Activated T-helper 9 cell treated with anti-CD3 and anti-CD28 coated beads, Interleukin-2, amount 50 U/mL, for 16 hours (primary cell): Measurements from ENCODE around the gene TXNL4A.
"Not testable (repeated sequence)": the region's sequence is repeated elsewhere in the genome, so short reads cannot be mapped to it uniquely, and the experiment has no call there.

Experiments used
- DNase-seq: peaks from one replicate; pipeline ENCODE4 v3.0.0-alpha.2; 2020; ENCODE audit warnings: low read depth

The TXNL4A gene, protein sequence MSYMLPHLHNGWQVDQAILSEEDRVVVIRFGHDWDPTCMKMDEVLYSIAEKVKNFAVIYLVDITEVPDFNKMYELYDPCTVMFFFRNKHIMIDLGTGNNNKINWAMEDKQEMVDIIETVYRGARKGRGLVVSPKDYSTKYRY

DNA sequence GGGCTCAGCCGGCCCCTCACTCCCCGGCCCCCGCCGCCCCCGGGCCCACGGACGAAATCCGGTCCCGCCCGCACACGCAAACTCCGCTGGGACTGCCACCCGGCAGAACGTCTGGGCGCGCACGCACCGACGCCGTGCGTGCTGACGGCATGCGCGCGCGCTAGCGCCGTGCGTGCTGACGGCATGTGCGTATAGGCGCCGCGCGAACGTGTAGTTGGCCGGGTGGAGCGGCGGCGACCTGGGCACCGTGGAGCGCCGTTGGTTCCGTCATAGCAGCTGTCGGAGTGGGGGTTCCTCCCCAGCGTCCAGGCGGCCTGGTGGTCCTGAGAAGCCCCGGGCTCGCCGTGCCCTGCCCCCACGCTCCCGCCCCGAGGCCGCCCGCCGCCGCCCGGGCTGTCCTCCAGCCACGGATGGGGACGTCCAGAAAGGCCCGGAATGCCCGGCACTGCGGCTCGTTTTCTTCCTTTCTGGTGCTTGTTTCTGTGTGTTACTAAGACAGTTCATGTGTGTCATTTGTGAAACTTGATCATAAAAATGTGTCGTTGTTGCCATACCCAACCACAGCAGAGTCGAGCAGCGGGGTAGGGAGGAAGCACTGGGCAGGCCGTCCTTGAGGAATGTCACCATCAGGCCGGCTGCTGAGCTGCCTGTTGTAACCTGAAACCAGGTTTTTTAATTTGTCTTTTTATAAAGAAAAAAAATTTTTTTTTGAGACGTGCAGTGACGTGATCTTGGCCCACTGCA, at the start of gene TXNL4A:
TSS of gene TXNL4A (minus strand) at position 113 of the 744 bp plus-strand sequence. CDS start 171 bp downstream, outside the sequence.
- DNase-seq = peak; percentile 80

DNA sequence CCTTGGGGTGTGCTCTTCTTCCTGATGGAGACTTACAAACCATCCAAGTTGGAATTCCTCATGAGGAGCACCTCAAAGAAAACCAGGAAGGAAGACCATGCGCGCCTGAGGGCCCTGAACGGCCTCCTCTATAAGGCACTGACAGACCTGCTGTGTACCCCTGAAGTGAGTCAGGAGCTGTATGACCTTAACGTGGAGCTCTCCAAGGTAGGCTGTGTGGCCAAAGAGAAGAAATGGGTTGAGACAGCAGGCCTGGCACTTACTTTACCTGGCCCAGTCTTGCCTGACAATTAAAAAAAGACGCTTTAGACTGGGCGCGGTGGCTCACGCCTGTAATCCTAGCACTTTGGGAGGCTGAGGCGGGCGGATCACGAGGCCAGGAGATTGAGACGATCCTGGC, 48.9 kb upstream of the TXNL4A start:
- DNase-seq = no peak

DNA sequence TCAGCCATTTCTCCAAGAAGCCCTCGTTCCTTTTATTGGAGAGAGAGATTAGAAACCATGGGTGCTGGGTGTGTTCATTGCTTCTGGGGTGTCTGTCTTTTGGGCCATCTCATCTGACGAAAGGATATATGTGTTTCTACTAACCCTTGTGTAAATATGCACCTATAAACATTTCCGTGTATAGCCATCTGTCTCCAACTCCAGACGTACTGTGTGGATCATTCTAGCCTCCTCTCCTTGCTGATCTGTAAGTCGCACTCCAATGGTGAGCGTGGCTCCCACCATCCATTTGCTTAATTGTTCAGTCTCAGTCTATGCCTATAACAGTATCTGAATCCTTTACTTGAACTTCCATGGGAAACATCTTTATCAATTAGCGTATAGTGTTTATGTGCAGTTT, 47.6 kb upstream of the TXNL4A start:
- no peak for DNase-seq

DNA sequence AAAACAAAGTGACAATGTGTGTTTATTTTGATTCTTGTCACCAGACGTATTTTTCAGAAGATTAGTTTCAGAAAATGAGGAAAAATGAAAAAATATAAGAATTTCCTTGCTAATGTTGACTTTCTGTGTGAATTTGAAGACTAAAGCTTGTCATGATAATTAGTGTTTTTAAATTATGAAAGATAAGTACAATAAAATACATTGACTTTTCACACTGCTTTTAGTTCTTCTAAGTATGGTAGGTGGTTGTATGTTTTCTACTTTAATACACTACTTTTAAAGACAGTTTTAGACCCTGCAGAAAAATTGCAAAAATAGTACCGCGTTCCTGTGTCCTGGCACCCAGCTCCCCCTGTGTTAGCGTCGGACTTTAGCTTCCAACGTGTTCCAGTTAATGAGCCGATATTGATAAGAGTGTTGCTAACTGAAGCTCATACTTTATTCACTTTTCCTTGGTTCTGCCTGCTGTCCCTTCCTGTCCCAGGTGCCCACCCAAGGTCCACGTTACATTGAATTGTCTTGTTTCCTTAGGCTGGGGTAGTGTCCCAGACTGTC, 46.6 kb upstream of the TXNL4A start:
- no peak for DNase-seq

DNA sequence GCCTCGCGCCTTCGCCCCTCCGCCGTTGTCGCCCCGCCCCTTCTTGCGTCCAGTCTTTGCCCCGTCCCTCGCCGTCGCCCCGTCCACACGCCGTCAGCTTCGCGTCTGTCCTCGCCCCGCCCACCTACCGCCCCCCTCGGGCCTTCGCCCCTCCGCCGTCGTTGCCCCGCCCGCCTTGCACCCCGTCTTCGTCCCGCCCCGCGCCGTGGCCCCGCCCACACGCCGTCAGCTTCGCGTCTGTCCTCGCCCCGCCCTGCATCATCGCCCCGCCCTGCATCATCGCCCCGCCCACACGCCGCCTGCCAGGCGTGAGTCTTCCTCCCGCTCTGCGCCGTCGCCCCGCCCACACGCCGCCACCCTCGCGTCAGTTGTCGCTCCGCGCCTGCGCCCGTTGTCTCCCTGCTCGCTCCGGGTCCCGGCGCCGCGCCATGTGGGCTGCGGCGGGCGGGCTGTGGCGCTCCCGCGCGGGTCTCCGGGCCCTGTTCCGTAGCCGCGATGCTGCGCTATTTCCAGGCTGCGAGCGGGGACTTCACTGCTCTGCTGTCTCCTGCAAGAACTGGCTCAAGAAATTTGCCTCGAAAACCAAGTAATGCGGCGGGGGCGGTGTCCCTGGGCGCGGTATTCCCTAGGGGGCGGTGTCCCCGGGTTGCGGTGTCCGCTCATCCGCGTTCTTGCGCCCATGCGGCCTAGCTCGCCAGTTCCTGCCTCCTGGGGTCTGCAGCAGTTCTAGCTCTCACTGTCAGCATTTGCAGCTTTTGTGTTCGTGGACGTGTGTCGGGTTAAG, 45.9 kb upstream of the TXNL4A start, which contains the start of gene RBFA:
TSS of gene RBFA (plus strand) at position 367 of the 784 bp plus-strand sequence. CDS start at position 429, 62 bp downstream.
- peak; percentile 100 for DNase-seq

DNA sequence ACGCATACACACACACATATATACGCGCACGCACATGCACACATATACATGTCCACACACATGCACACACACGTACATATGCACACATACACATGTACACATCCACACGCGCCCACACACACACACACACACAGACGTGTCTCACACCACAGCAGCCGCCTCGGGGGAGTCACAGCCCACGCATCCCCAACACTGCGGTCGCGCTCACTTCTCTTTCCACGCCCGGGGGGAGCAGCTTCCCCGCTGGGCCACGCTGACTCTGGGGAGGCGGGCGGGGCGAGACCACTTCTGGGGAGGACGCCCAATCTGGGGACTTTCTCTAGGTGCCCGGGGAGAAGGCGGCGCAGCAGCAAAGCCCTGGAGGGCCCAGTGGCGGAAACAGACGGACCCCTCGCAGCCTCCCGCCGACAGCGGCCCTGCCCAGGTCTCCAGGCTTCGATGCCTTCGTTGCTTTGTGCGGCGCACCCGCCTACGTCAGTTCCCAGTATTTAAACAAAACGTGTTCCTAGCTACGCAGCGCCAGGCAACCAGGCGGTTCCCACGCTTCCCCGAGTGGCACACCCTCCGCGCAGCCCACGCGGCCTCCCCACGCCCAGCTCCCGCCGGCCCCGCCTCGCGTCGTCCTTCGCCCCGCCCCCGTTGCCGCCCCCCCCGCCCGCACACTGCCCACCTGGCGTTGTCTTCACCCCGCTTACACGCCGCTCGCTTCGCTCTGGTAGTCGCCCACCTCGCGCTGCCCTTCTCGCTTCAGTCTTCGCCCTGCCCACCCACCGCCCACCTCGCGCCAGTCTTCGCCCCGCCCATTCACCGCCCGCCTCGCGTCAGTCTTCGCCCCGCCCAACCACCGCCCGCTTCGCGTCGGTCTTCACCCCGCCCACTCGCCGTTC, 45.1 kb upstream of the TXNL4A start:
- DNase-seq = peak; percentile 66

DNA sequence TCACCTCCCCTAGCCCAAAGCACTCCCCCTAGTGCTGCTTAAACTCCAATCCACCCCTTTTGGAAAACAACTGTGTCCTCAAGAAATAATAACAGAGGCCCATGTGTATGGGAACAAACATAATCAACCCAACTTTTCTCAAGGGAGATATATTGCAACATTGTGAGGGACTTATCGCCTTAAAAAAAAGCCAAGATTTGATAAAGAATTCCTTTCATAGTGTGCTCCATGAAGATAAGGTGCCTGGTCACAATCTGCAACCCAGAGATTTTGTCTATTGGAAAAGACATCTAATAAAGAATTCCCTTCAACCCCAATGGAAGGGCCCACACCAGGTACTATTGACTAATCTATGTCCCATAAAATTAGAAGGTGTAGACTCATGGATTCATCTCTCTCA, 41.3 kb upstream of the TXNL4A start:
- no peak for DNase-seq

DNA sequence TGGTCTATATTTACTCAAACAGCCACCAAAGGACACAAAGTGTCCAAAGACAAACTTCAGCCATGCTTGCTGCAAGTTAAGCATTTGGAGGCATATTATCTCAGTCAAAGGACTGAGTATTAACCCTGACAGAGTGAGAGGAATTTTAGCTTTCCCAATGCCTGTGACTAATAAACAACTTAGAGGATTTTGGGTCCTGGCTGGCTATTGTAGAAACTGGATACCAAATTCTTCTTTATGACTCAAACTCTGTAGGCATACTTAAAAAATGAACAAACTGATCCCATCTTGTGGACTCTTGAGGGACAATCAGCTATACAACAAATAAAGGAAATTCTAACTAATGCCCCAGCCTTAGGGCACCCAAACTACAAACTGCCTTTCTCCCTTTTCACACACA, 39.4 kb upstream of the TXNL4A start:
- not testable (repeated sequence) for DNase-seq

DNA sequence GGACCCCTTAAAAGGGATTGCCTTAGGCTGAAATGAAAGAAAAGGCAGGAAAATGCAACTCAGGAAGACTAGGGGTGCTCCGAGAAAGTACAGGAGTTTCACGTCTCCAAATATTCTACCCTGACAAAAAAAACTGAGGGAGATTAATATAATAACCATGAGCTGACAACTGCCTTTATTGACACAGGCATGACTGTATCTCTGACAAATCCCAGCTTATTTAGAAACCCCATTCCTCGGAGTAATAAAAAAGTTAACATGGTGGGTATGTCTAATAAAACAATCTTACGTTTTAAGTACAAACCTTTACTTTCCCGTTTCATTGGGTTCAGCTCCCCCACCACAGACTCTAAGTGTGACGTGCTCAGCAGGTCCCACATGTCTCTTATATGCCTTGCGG, 38.0 kb upstream of the TXNL4A start:
- DNase-seq = no peak

DNA sequence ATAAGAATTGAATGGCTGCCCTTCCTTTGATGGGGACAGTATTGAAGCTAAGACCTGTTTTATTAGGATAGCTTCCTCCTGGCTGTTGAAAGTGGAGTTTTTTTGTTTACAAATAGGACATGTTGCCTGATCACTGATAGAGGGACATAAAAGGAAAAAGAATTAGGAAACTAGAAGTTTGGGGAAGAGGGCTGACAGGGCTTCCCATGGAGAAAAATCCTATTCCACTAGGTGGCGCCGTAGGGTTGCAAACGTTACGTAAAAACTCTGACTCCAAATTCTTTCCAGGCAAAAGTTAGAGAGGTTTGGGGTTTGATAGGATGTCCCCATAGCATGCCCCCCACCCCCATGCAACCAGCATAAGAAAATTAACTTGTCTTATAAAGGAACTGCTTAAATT, 34.8 kb upstream of the TXNL4A start:
- no peak for DNase-seq

DNA sequence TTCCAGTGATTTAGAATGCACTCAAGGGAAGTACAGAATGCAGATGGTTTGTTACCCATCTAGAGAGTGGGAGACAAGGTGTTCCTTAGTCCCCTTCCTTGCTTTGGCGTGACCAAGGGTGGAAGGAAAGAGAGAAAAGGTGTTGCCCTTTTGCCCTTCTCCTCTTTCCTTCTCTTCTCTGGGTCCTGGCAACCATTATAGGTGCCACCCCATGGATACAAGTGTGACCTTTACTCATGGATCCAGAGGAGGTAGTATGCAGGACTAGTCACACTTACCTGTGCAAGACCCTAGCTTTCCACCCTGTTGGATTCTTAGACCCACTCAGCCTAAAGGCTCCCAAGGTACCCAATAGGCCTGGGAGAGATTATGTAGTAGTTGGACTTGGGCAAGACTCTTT, 34.2 kb upstream of the TXNL4A start:
- no peak for DNase-seq

DNA sequence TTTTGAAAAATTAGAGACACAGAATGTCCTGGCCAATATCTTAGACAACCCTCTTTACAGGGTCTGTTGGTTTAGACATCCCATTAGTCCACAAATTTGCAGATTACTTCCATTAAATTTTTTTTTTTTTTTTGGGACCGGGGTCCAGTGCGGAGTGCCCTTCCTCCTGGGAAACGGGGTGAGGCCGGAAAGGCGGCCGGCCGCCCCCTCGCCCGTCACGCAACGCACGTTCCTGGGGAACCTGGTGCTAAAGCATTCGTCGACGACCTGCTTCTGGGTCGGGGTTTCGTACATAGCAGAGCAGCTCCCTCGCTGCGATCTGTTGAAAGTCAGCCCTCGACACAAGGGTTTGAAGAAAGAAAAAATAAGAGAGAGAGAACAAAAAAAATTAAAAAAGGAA, 24.4 kb upstream of the TXNL4A start:
- DNase-seq = no peak

DNA sequence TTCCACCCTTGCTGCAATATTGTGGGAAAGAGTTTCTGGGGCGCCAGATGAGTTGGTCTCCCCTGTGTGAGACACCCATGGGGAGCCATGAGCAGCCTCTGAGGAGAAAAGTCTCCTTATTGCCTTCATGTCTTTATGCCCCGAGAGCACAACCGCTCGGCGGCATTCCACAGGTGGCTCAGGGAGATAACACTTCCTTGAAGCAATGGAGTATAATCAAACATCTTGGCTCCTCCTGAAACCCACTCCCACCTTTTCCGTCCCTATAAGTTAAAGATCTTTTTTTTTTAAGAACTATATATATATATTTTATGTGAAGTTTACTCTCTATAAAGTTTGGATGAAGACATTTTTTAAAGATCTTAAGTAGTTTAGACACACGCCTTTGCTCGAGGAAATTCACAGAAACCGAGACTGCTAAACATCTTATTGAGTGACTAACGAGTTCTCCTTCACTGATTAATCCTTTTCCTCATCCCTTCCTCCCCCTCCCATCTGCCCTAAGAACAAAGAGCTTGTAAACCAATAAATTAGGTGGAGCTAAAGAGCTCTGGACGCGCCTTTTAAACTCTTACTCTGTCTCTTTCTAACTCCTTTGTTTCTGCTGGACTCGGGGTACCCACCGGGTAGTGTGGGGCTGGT, 23.3 kb upstream of the TXNL4A start:
- DNase-seq = not testable (repeated sequence)

DNA sequence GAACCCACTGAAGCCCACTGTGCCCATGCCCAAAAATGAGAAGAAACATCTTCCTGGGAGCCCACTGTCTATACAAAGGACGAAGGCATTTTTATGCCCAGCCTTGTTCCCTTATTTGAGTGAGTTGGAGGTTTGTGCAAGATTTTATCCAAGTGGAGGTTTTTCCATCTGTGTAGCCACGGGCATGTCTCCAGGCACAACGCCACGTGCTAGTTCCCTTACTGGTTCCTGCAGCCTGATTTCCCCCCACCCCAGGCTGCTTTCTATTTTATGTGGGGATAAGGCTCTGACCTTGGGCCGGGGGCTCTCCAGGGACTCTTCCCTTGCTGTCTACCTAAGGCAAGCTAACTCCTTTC, 22.2 kb upstream of the TXNL4A start:
- DNase-seq = no peak

DNA sequence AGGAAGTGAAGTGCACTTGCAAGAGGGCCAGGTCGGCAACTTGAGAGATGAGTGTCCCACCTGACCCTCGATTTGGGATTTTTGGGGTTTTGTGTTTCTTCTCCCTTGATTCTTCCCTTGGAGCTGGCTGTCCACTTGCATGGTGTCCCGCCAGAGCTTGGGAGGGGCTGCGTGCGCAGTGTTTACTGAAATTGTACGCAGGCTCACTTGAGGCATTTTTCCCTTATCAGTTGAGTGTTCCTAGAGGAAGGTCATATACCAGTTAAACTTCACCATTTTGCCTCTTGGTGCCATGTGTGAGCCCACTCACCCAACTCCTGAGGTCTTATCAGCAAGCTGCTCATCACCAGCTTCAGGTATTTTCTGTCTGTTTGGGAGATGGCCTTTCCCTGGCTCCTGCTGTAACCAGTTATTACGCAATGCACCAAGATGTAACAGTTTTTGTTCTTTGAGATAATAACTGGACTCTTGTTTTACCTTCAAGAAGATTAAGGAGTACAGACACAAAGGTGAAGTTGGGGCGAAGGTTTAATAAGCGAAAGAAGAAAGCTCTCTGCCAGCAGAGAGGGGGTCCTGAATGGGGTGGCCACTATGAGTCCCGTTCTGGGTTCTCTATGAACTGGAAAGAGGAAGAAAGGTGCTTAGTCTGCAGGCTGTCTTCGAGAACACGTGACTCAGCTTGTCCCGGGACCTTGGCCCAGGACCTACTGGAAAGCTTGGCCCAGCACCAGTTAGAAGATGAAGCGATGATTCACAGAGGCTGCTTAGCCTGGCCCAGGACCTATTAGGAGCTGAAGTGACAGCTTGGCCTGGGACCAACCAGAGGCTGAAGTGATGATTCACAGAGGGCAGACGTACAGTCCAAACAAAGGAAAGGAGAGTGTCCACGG, 21.5 kb upstream of the TXNL4A start:
- no peak for DNase-seq

DNA sequence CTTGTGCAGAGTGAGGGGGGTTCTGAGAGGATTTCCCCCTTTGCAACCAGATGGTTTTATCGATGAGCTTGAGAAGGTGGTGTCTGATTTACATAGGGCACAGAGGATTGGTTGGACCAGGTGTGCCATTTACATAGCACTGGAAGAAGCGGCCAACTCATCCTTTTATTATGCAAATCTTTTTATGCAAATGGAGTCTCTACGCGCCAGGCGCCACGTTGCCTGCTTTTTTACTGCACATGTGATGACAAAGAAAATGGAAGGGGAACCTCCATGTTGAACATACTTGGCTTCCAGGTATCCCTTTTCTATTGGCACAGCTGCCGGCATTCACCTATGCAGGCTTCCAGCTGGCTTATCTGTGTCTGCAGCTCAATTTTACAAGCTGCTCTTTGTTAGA, 18.4 kb upstream of the TXNL4A start:
- DNase-seq = no peak

DNA sequence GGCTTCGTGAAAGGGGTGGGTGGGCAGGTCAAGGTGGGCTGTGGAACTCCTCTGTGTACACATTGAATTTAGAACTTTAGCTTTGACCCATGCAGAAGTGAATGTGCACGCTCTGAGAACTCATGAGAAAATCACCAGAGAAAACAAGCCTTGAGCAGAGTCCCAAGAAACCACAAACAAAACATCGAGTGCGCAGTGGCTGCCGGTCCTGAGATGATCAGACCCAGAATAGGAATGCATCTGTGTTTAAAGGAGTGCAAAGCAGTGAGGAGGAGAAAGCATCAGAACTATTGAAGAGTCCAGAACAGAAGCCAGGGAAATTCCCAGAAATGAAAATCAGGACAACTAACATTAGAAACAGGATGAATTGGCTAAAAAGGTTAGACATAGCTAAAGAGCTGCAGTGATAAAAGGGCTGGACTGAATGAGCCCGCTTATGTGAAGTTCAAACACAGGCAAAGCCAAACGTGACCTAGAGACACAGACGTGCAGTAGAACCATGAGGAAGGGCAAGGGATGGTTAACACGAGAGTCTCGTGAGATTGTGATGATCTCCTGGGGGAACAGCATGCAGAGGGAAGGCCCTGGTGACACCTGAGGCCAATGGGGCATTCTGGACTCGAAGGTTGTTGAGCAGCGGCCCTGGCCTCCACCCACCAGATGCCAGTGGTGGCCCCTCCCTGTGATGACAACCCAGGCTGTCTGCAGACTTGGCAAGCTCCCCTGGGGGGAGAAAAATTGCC, 16.4 kb upstream of the TXNL4A start:
- DNase-seq = no peak

DNA sequence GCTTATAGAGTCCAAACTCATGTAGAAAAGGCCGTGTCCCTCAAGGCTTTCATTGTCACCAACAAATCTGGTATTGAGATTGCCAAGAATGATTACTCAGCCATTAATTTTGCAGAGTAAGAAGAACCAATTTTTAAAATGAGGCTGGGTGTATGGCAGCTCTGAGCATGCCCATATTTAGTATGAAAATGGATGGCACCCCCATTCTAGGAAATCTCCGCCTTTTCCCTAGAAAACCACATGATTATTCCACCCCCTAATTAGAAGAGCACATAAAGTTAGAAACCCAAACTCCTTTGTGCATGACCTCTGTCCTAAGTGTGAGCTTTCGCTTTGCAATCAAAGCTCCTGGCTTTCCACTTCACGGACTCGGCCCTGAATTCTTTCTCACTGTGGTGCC, 14.1 kb upstream of the TXNL4A start:
- DNase-seq = no peak

DNA sequence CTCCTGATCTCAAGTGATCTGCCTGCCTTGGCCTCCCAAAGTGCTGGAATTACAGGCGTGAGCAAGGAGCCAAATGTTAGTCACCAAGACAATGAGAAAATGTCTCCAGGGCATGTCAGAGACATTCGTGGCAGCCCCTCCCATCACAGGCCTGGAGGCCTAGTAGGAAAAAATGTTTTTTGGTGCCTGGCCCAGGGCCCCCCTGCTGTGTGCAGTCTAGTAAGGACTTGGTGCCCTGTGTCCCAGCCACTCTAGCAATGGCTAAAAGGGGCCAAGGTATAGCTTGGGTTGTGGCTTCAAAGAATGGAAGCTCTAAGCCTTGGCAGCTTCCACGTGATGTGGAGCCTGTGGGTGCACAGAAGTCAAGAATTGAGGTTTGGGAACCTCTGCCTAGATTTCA, 12.5 kb upstream of the TXNL4A start:
- DNase-seq = no peak

DNA sequence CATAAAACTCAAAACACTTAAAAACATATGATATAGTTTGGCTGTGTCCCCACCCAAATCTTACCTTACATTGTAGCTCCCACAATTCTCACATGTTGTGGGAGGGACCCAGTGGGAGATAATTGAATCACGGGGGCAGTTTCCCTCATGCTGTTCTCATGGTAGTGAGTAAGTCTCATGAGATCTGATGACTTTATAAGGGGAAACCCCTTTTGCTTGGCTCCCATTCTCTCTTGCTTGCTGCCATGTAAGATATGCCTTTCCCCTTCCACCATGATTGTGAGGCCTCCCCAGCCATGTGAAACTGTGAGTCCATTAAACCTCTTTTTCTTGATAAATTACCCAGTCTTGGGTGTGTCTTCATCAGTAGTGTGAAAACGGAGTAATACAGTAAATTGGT, 11.3 kb upstream of the TXNL4A start:
- DNase-seq = not testable (repeated sequence)
